Prostate gland (tissue), 2 donors: ENCODE measurements around the gene KRTAP5-7. TPM values are rescaled to one million over a fixed set of nuclear protein-coding genes. Genes with fewer than 3 reads are reported as not detected.
"Not testable (repeated sequence)": the region's sequence is repeated elsewhere in the genome, so short reads cannot be mapped to it uniquely, and the experiment has no call there.

Source experiments
- DNase-seq: peaks from one replicate; pipeline ENCODE4 v3.0.0-alpha.2; 2019; ENCODE audit warnings: low spot score
- H3K27ac ChIP-seq, 2 donors: fragments of 200-600 bp; sonication (generic); 2 replicates each; pipeline ENCODE4 v1.5.1; 2017 to 2019
- H3K27me3 ChIP-seq: fragments of 200-600 bp; sonication (generic); replicated peaks from 2 replicates; pipeline ENCODE4 v1.5.1; 2019; ENCODE audit not compliant: insufficient read depth
- H3K36me3 ChIP-seq, 2 donors: fragments of 200-600 bp; sonication (generic); 1 replicate in 1 of 2; 2 replicates in 1 of 2; pipeline versions ENCODE4 v1.5.1 to v1.8.1; 2017 to 2019
- H3K4me1 ChIP-seq: fragments of 200-600 bp; sonication (generic); replicated peaks from 2 replicates; pipeline ENCODE4 v1.5.1; 2019
- H3K4me3 ChIP-seq, 2 donors: fragments of 200-600 bp; sonication (generic); 2 replicates each; pipeline ENCODE4 v1.5.1; 2017 to 2019
- H3K9me3 ChIP-seq: fragments of 200-600 bp; sonication (generic); 2 replicates; pipeline ENCODE4 v1.5.1; 2017
- POLR2A ChIP-seq: fragments of 450-650 bp; IDR thresholded peaks from one replicate; pipeline ENCODE4 v1.6.1; 2016; ENCODE audit warnings: antibody characterized with exemption, mild to moderate bottlenecking
- POLR2AphosphoS5 ChIP-seq: sonication (generic); formaldehyde crosslinking; IDR thresholded peaks from one replicate; pipeline ENCODE4 v1.6.1; 2017; ENCODE audit warnings: antibody characterized with exemption
- WGBS: methylation state at CpG from one replicate; pipeline ENCODE4 v1.1.5; 2018; 5-methylcytosine and 5-hydroxymethylcytosine counted together
- intact Hi-C: fragments of 100-400 bp; cut with DNase I; formaldehyde crosslinking; loops from one replicate; pipeline ENCODE4 v1.14.2; 2022
- total RNA-seq, 2 donors: library from RNA; depleted of rRNA; stranded (reverse); fragments of >200 nt; gene quantifications; one replicate each; pipeline ENCODE4 v1.1.0, GENCODE V29; 2016
- TF ChIP-seq, protein P1 (sequence below), 4 experiments: fragments of 200-600 bp in 2 of 4; fragments of 450-650 bp in 2 of 4; sonication (generic) in 2 of 4; IDR thresholded peaks; 1 replicate in 3 of 4; 2 replicates in 1 of 4; pipeline ENCODE4 v1.5.1; 2016 to 2019; ENCODE audit warnings: antibody characterized with exemption in 4 of 4, mild to moderate bottlenecking in 2 of 4, moderate library complexity in 2 of 4

The KRTAP5-7 gene, protein sequence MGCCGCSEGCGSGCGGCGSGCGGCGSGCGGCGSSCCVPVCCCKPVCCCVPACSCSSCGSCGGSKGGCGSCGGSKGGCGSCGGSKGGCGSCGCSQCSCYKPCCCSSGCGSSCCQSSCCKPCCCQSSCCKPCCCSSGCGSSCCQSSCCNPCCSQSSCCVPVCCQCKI
- total RNA-seq: 1 to 10 TPM in 1 of 2 donors, not detected in 1; 1.8 TPM

DNA sequence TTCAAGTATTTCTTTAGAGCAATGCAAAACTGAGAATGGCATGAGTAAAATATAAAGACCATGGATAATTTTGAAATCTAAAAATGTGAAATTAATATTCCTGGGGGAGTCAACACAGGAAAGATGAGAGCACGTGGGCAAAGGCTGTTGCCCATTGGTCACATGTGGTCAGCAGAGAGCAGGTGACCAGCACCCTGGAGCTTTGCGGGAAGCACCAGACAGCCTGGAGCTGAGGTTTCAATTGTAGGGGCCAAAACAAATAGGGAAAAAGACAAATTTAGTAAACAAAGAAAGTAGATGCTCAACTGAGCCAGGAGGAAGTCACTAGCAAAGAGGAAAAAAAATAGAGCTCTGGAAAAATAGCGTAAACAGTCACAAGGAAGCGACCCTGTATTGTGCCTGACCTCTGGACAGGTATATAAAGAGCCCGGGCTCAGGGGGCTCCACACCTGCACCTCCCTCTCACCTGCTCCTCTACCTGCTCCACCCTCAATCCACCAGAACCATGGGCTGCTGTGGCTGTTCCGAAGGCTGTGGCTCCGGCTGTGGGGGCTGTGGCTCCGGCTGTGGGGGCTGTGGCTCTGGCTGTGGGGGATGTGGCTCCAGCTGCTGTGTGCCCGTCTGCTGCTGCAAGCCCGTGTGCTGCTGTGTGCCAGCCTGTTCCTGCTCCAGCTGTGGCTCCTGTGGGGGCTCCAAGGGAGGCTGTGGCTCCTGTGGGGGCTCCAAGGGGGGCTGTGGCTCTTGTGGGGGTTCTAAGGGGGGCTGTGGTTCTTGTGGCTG, at the start of gene KRTAP5-7:
KRTAP5-7 (plus strand) TSS at position 472 of the 780 bp plus-strand sequence; CDS start at position 506, 34 bp downstream.
- H3K9me3 ChIP-seq, H3K36me3 ChIP-seq, intact Hi-C loops, H3K27me3 ChIP-seq, H3K4me1 ChIP-seq, H3K27ac ChIP-seq, H3K4me3 ChIP-seq, DNase-seq: not testable (repeated sequence)
- WGBS: 44% methylated on average over 8 of the region's 10 CpGs

DNA sequence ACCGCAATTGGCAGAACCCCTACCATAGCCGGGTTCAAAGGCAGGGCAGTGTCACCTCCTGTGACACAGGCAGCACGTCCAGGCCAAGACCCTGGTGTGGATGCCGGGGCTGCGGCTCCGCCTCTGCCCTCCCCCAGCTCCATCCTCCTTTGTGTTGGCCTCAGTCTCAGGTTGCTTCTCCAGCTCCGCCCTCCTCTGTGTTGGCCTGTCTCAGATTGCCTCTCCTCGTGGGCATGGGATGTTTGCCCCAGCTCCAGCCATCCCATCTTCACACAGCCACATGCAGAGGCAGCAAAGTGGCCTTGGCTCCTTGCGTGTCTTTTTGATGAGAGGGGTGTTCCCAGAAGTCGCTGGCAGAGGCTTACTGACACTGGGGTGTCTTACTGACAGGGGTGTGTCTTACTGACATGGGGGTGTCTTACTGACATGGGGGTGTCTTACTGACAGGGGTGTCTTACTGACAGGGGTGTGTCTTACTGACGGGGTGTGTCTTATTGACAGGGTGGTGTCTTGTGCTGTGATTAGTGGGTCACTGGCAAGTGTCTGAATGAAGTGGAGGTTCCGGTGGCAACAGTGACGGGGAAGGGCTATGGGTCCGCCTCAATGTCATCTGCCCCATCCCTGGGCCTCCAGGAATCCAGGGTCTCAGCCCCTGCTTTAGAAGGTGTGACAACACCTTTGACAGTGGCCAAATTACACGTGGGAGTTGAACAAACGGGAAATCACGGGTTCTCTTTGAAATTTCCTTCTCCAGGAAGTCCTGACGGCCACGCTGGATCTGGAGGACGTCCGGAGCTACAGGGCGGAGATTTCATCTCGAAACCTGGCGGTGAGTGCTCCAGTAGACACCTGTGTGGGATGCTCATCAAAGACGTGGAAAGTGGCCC, 49.2 kb upstream of the KRTAP5-7 start:
- WGBS: 72% methylated on average over 25 of the region's 25 CpGs
- DNase-seq: no peak
- TF ChIP-seq POLR2AphosphoS5: no peak
- TF ChIP-seq, protein P1, sequence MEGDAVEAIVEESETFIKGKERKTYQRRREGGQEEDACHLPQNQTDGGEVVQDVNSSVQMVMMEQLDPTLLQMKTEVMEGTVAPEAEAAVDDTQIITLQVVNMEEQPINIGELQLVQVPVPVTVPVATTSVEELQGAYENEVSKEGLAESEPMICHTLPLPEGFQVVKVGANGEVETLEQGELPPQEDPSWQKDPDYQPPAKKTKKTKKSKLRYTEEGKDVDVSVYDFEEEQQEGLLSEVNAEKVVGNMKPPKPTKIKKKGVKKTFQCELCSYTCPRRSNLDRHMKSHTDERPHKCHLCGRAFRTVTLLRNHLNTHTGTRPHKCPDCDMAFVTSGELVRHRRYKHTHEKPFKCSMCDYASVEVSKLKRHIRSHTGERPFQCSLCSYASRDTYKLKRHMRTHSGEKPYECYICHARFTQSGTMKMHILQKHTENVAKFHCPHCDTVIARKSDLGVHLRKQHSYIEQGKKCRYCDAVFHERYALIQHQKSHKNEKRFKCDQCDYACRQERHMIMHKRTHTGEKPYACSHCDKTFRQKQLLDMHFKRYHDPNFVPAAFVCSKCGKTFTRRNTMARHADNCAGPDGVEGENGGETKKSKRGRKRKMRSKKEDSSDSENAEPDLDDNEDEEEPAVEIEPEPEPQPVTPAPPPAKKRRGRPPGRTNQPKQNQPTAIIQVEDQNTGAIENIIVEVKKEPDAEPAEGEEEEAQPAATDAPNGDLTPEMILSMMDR (IDR thresholded peaks at IDR 0.05): no peak
- TF ChIP-seq POLR2A: no peak

DNA sequence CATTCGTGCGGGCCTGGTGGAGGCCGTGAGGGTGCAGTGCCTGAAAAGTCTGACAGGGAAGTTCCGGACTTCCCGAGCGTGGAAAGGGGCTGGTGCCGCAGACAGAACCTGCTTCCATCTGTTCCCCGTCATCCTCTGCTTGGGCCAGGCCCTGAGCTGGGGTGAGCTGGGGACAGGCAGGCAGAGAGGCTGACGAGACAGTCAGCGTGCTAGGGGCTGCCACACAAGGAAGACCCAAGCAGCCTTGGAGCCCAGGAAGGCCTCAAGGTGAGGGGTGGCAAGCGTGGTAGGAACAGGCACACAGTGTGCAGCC, 48.6 kb upstream of the KRTAP5-7 start:
- DNase-seq: no peak
- TF ChIP-seq, protein P1 (IDR thresholded peaks at IDR 0.05): no peak
- no peak for TF ChIP-seq POLR2A
- TF ChIP-seq POLR2AphosphoS5: no peak
- H3K4me1 ChIP-seq: peaks cover 2% of the 10 kb centered on the region
- peaks cover 5 to 11% of the 10 kb centered on the region in 2 donors for H3K36me3 ChIP-seq
- no peaks in the 10 kb centered on the region for H3K27me3 ChIP-seq
- H3K27ac ChIP-seq: no peak overlapping the region
- H3K4me3 ChIP-seq: no peak overlapping the region
- H3K9me3 ChIP-seq: no peaks in the 10 kb centered on the region
- intact Hi-C loops: no loop called here
- WGBS: 95% methylated on average over 11 of the region's 11 CpGs

More for the DNA sequence above, 49.2 kb upstream of the KRTAP5-7 start:
- intact Hi-C loops: no loop called here
- H3K36me3 ChIP-seq: peaks cover 5 to 8% of the 10 kb centered on the region in 2 donors
- no peaks in the 10 kb centered on the region for H3K9me3 ChIP-seq
- H3K4me1 ChIP-seq: peaks cover 2% of the 10 kb centered on the region
- no peak overlapping the region for H3K27ac ChIP-seq
- H3K27me3 ChIP-seq: no peaks in the 10 kb centered on the region
- H3K4me3 ChIP-seq: no peak overlapping the region

DNA sequence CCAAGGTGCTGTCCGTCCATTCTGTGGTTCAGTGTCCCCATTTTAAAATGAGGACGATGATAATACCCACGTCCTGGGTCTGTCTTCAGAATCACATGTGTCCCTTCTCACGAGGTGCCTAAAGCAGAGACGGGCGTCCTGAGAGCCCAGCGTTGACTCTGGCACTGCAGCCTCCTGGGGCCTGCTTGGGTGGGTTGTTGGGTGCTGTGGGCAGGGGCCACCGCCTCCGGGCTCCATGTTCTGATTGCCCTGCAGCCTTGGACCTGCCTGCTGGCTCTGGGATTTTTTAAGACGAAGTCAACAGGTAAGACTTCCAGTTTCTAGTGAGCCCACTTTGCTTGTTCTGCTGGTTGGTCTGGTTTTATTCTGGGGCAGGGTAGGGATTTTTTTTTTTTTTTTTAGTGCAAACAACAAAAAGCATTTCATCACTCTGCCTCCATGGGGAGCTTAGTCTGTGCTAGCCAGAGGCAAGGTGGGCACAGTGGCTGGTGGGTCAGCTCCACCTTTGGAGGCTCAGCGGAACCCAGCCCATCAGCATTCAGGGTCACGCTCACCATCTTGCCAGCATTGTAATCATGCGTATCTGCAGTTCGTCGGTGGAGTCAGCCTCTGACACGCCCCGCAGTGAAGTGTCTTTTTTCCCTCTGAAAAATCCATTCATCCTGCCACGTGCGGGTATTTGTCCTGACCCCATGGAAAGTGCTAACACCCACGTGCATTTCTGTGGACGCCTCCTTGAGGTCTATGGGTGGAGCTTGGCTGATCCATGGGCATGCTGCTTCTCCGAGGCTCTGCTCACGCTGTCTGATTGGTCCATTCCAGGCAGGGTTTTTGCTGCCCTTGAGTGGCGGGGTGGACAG, 45.7 kb upstream of the KRTAP5-7 start:
- DNase-seq: peak; percentile 51
- TF ChIP-seq, protein P1 (IDR thresholded peaks at IDR 0.05): no peak
- TF ChIP-seq POLR2AphosphoS5 (peak; percentile 64), POLR2A (no peak)
- H3K27ac ChIP-seq: no peak overlapping the region
- intact Hi-C loops: no loop called here
- no peak overlapping the region for H3K4me3 ChIP-seq
- no peaks in the 10 kb centered on the region for H3K27me3 ChIP-seq
- H3K36me3 ChIP-seq: peaks cover 12 to 19% of the 10 kb centered on the region in 2 donors
- no peaks in the 10 kb centered on the region for H3K9me3 ChIP-seq
- WGBS: 64% methylated on average over 22 of the region's 24 CpGs
- peaks cover 2% of the 10 kb centered on the region for H3K4me1 ChIP-seq
